GM12878 (cell line): ENCODE data around the gene FOXO1. TPM values are rescaled to one million over a fixed set of nuclear protein-coding genes. Genes with fewer than 3 reads are reported as not detected.

Source experiments
- ATAC-seq: fragments of 200-7000 bp; cut with Tn5 transposase; 3 replicates; pipeline ENCODE4 v1.9.1; 2020; ENCODE audit warnings: mild to moderate bottlenecking, moderate library complexity
- BruUV-seq: library from RNA; stranded (reverse); fragments of 400-500 nt; replicated peaks from 2 replicates; lab custom pipeline; 2021; lab: Mats Ljungman, UMichigan
- CTCF ChIA-PET: fragments of 300-600 bp; sonication (Branson Sonifier 250); formaldehyde crosslinking; extraction: SDS; loops from one replicate; lab custom pipeline; 2021; ENCODE audit warnings: inconsistent platforms; lab: Yijun Ruan, JAX
- POLR2A ChIA-PET: fragments of 350-600 bp; formaldehyde crosslinking; extraction: SDS; loops from one replicate; lab custom pipeline; 2021; ENCODE audit warnings: inconsistent platforms; lab: Charles Lee
- RAD21 ChIA-PET: fragments of 300-600 bp; sonication (Branson Sonifier 250); formaldehyde crosslinking; loops from one replicate; lab custom pipeline; 2023; ENCODE audit warnings: antibody characterized with exemption; ENCODE audit not compliant: unreplicated experiment; lab: Charles Lee
- SMC1A ChIA-PET: fragments of 300-600 bp; sonication (Branson Sonifier 250); formaldehyde crosslinking; loops from one replicate; lab custom pipeline; 2023; ENCODE audit not compliant: unreplicated experiment, uncharacterized antibody; lab: Charles Lee
- DNase-seq: peaks from one replicate; pipeline ENCODE4 v3.0.0-alpha.2; 2011; ENCODE audit warnings: low read depth, low spot score
- FAIRE-seq: peaks from 3 replicates; lab custom pipeline; 2011; peaks lifted over from hg19 to GRCh38; lab: Jason Lieb, UNC
- H2AFZ ChIP-seq: 2 replicates; pipeline ENCODE4 v1.6.0; 2011; ENCODE audit warnings: low read depth, low read length, control low read depth; ENCODE audit not compliant: control insufficient read depth
- H3K27ac ChIP-seq: 2 replicates; pipeline ENCODE4 v1.5.1; 2011; ENCODE audit warnings: control low read depth; ENCODE audit not compliant: control insufficient read depth, insufficient read depth
- H3K27me3 ChIP-seq, 2 experiments: replicated peaks in 1 of 2; 2 replicates each; pipeline versions ENCODE4 v1.6.0 to v1.6.1; 2011; ENCODE audit warnings: low read length in 1 of 2; ENCODE audit not compliant: control insufficient read depth in 2 of 2, insufficient read depth in 2 of 2
- H3K36me3 ChIP-seq, 2 experiments: 2 replicates each; pipeline ENCODE4 v1.5.1; 2011; ENCODE audit warnings: low read length in 1 of 2; ENCODE audit not compliant: control insufficient read depth in 2 of 2, insufficient read depth in 2 of 2
- H3K4me1 ChIP-seq: 2 replicates; pipeline ENCODE4 v1.6.1; 2011; ENCODE audit warnings: mild to moderate bottlenecking, low read length, moderate library complexity, mixed read lengths; ENCODE audit not compliant: control insufficient read depth, insufficient read depth
- H3K4me2 ChIP-seq: 2 replicates; pipeline ENCODE4 v1.6.0; 2011; ENCODE audit warnings: control low read depth; ENCODE audit not compliant: control insufficient read depth, insufficient read depth
- H3K4me3 ChIP-seq: fragments of 200-600 bp; sonication (generic); 2 replicates; pipeline ENCODE4 v1.5.1; 2016
- H3K79me2 ChIP-seq: 2 replicates; pipeline ENCODE4 v1.6.0; 2011; ENCODE audit warnings: low read length; ENCODE audit not compliant: control insufficient read depth, insufficient read depth
- H3K9ac ChIP-seq: 2 replicates; pipeline ENCODE4 v1.8.0; 2011; ENCODE audit warnings: low read length, control low read depth, mixed read lengths; ENCODE audit not compliant: control insufficient read depth, insufficient read depth
- H3K9me3 ChIP-seq: replicated peaks from 3 replicates; pipeline ENCODE4 v1.5.1; 2011; ENCODE audit warnings: mild to moderate bottlenecking, low read length; ENCODE audit not compliant: control insufficient read depth, insufficient read depth
- H4K20me1 ChIP-seq: 2 replicates; pipeline ENCODE4 v1.6.0; 2011; ENCODE audit not compliant: control insufficient read depth, insufficient read depth
- ATF7 ChIP-seq: fragments of 450-650 bp; IDR thresholded peaks from 2 replicates; pipeline ENCODE4 v1.6.1; 2016; ENCODE audit warnings: low read depth, mild to moderate bottlenecking
- CBX3 ChIP-seq: fragments of 200-600 bp; sonication (generic); IDR thresholded peaks from 2 replicates; pipeline ENCODE4 v1.6.1; 2016; ENCODE audit warnings: low read depth, borderline replicate concordance
- CHD4 ChIP-seq: fragments of 200-600 bp; sonication (generic); IDR thresholded peaks from 2 replicates; pipeline ENCODE4 v1.6.1; 2016; ENCODE audit warnings: mild to moderate bottlenecking
- FOS ChIP-seq: IDR thresholded peaks from 3 replicates; pipeline ENCODE4 v1.6.1; 2011; ENCODE audit warnings: borderline replicate concordance; ENCODE audit not compliant: insufficient read length; ENCODE audit errors: extremely low read depth
- HCFC1 ChIP-seq: fragments of 150-350 bp; IDR thresholded peaks from 2 replicates; pipeline ENCODE4 v1.6.1; 2014; ENCODE audit warnings: low read length
- NFIC ChIP-seq: IDR thresholded peaks from 2 replicates; pipeline ENCODE4 v1.6.1; 2012; ENCODE audit warnings: low read depth, mild to moderate bottlenecking, inconsistent platforms, low read length, moderate library complexity
- PKNOX1 ChIP-seq: fragments of 450-650 bp; IDR thresholded peaks from 2 replicates; pipeline ENCODE4 v1.6.1; 2016; ENCODE audit warnings: mild to moderate bottlenecking
- POLR2AphosphoS2 ChIP-seq: IDR thresholded peaks from 2 replicates; pipeline ENCODE4 v1.6.1; 2011; ENCODE audit warnings: low read depth, mild to moderate bottlenecking, low read length, improper control_type of control experiment, moderate library complexity
- SMC3 ChIP-seq: IDR thresholded peaks from 2 replicates; pipeline ENCODE4 v1.6.1; 2011; ENCODE audit warnings: low read length, improper control_type of control experiment, borderline replicate concordance
- STAT1 ChIP-seq: fragments of 450-650 bp; conservative IDR thresholded peaks from 2 replicates; pipeline ENCODE4 v1.6.1; 2014; ENCODE audit warnings: antibody characterized with exemption, mild to moderate bottlenecking
- TCF12 ChIP-seq: IDR thresholded peaks from 2 replicates; pipeline ENCODE4 v1.6.1; 2011; ENCODE audit warnings: low read depth, mild to moderate bottlenecking, low read length
- TCF3 ChIP-seq: IDR thresholded peaks from 2 replicates; pipeline ENCODE4 v1.6.1; 2012; ENCODE audit warnings: low read depth, mild to moderate bottlenecking, low read length, borderline replicate concordance; ENCODE audit not compliant: insufficient read depth
- ZNF24 ChIP-seq: fragments of 450-650 bp; IDR thresholded peaks from 2 replicates; pipeline ENCODE4 v1.6.1; 2017; ENCODE audit warnings: antibody characterized with exemption, mild to moderate bottlenecking
- WGBS: methylation state at CpG from one replicate; pipeline ENCODE4 v1.1.6; 2016; ENCODE audit warnings: low lambda C conversion rate; ENCODE audit not compliant: insufficient replicate concordance, insufficient coverage; ENCODE audit errors: missing lambda C conversion rate; 5-methylcytosine and 5-hydroxymethylcytosine counted together
- in situ Hi-C: fragments of 300-500 bp; cut with MboI; formaldehyde crosslinking; loops from 9 replicates; pipeline ENCODE4 v1.14.3; 2018; ENCODE audit warnings: mixed read lengths
- intact Hi-C: fragments of 100-400 bp; cut with micrococcal nuclease; formaldehyde crosslinking; loops from one replicate; pipeline ENCODE4 v1.14.2; 2022; ENCODE audit not compliant: unreplicated experiment
- polyA plus RNA-seq, 11 experiments: library from polyadenylated mRNA; depleted of rRNA in 4 of 11; unstranded in 6 of 11; stranded (reverse) in 5 of 11; fragments of >200 nt; fragmentation: Nextera tagmentation in 4 of 11; fragmentation: Illumina TruSeq in 1 of 11; extraction: Ambion mirVana in 4 of 11; extraction: Trizol in 1 of 11; gene quantifications; 1 replicate in 1 of 11; 2 replicates in 10 of 11; pipeline versions ENCODE4 v1.2.1 to v1.2.3, GENCODE V29; 2011 to 2016; ENCODE audit warnings: inconsistent platforms in 2 of 11, missing spikeins in 2 of 11, low read depth in 1 of 11
- total RNA-seq, 4 experiments: library from RNA; depleted of rRNA in 3 of 4; stranded (reverse); fragments of >200 nt in 3 of 4; fragmentation: Illumina TruSeq in 1 of 4; extraction: Trizol in 1 of 4; gene quantifications; 2 replicates each; pipeline versions ENCODE4 v1.2.1 to v1.2.3, GENCODE V29; 2013 to 2021
- TF ChIP-seq, protein P1 (sequence below): IDR thresholded peaks from 2 replicates; pipeline ENCODE4 v1.6.1; 2012; ENCODE audit warnings: low read depth, low read length, improper control_type of control experiment
- TF ChIP-seq, protein P2 (sequence below): IDR thresholded peaks from 2 replicates; pipeline ENCODE4 v1.6.1; 2012; ENCODE audit warnings: low read depth, low read length, improper control_type of control experiment

Gene FOXO1
- total and polyA plus RNA-seq, 10 of the 15 experiments (the other 5 are each of a cell fraction or from before 2014, with no cell fraction given): 0.58 to 8.3 (median 0.88) TPM

DNA sequence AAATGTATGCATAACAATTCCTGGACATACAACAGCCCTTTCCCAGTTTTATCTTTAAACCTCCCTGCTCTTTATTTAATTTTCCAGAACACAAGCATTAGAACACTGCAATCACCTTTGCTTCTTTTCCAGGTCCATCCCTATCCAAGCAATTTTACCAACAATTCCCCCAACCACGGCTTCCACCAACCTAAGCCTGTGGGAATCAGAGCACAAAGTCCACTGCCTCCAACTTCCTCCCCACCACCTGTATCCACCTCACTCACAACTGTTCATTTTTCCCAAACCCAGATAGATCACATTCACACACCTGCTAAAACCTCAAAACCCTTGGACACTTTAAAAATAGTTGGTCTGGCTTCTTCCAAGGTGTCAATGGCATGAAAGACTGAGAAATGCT lies 39.5 kb downstream of the FOXO1 start:
- Histone ChIP-seq H3K79me2 (peaks cover 33% of the 10 kb centered on the region), H4K20me1 (no peaks in the 10 kb centered on the region)

More for the DNA sequence above, 39.5 kb downstream of the FOXO1 start:
- H3K9ac ChIP-seq: no peak overlapping the region
- H3K27ac ChIP-seq: no peak overlapping the region
- no peak overlapping the region for H3K4me2 ChIP-seq
- WGBS: 100% methylated on average over 1 of the region's 1 CpG
- POLR2A ChIA-PET: no interaction called here
- CTCF ChIA-PET: interaction anchor here (0.9 kb wide), 1 partner anchor 38 kb away, joined by 3 read pairs; no protein-coding TSS in a partner anchor
- H3K9me3 ChIP-seq: no peaks in the 10 kb centered on the region; the same call in 2 of the 3 replicates
- H3K4me3 ChIP-seq: no peak overlapping the region
- H3K4me1 ChIP-seq: peaks cover 32% of the 10 kb centered on the region
- intact Hi-C loops: no loop called here
- RAD21 ChIA-PET: no interaction called here
- BruUV-seq: no TSS peak
- no peaks in the 10 kb centered on the region; a peak in 1 of 4 replicates for H3K36me3 ChIP-seq
- TF ChIP-seq NFIC (no peak), TCF12 (no peak), TCF3 (no peak), POLR2AphosphoS2 (no peak), ATF7 (no peak), FOS (no peak), SMC3 (no peak), CBX3 (no peak), CHD4 (no peak), PKNOX1 (no peak), ZNF24 (no peak), HCFC1 (no peak), STAT1 (no peak)
- TF ChIP-seq, protein P1, sequence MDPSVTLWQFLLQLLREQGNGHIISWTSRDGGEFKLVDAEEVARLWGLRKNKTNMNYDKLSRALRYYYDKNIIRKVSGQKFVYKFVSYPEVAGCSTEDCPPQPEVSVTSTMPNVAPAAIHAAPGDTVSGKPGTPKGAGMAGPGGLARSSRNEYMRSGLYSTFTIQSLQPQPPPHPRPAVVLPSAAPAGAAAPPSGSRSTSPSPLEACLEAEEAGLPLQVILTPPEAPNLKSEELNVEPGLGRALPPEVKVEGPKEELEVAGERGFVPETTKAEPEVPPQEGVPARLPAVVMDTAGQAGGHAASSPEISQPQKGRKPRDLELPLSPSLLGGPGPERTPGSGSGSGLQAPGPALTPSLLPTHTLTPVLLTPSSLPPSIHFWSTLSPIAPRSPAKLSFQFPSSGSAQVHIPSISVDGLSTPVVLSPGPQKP: no peak
- TF ChIP-seq, protein P2, sequence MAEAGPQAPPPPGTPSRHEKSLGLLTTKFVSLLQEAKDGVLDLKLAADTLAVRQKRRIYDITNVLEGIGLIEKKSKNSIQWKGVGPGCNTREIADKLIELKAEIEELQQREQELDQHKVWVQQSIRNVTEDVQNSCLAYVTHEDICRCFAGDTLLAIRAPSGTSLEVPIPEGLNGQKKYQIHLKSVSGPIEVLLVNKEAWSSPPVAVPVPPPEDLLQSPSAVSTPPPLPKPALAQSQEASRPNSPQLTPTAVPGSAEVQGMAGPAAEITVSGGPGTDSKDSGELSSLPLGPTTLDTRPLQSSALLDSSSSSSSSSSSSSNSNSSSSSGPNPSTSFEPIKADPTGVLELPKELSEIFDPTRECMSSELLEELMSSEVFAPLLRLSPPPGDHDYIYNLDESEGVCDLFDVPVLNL: no peak
- SMC1A ChIA-PET: interaction anchor here (1.3 kb wide), 1 partner anchor 67 kb away, joined by 3 read pairs; no protein-coding TSS in a partner anchor
- DNase-seq (no peak), ATAC-seq (no peak), FAIRE-seq (no peak)
- no peak overlapping the region for H2AFZ ChIP-seq
- no peaks in the 10 kb centered on the region for H3K27me3 ChIP-seq
- in situ Hi-C loops: no loop called here
